H1 (cell line): Measurements from ENCODE around the gene CTRL. TPM values are rescaled to one million over a fixed set of nuclear protein-coding genes. Genes with fewer than 3 reads are reported as not detected.

Experiments
- CTCF ChIA-PET: fragments of 300-600 bp; sonication (Branson Sonifier 250); formaldehyde crosslinking; loops from one replicate; lab custom pipeline; 2021; ENCODE audit not compliant: partially characterized antibody; lab: Charles Lee
- POLR2A ChIA-PET: fragments of 300-600 bp; sonication (Branson Sonifier 250); formaldehyde crosslinking; loops from one replicate; lab custom pipeline; 2021; ENCODE audit warnings: inconsistent platforms; ENCODE audit not compliant: partially characterized antibody; lab: Charles Lee
- DNase-seq, 2 experiments: peaks; one replicate each; pipeline versions ENCODE4 v3.0.0 to v3.0.0-alpha.2; 2010 to 2022; ENCODE audit warnings: low spot score in 2 of 2, low read depth in 1 of 2, mixed read lengths in 1 of 2
- FAIRE-seq: peaks from 2 replicates; lab custom pipeline; 2011; peaks lifted over from hg19 to GRCh38; lab: Jason Lieb, UNC
- H2AFZ ChIP-seq: 2 replicates; pipeline ENCODE4 v1.8.1; 2012; ENCODE audit warnings: low read length, inconsistent platforms
- H2AK5ac ChIP-seq: 2 replicates; pipeline ENCODE4 v1.6.1; 2013; ENCODE audit warnings: low read depth, low read length
- H2BK120ac ChIP-seq: replicated peaks from 2 replicates; pipeline ENCODE3; 2013; ENCODE audit warnings: low read depth, low read length, inconsistent platforms
- H2BK12ac ChIP-seq: 2 replicates; pipeline ENCODE4 v1.6.1; 2013; ENCODE audit warnings: low read depth, low read length
- H2BK15ac ChIP-seq: 2 replicates; pipeline ENCODE4 v1.6.1; 2013; ENCODE audit warnings: low read length
- H2BK20ac ChIP-seq: 2 replicates; pipeline ENCODE4 v1.6.1; 2013; ENCODE audit warnings: low read length
- H2BK5ac ChIP-seq: 2 replicates; pipeline ENCODE4 v1.6.1; 2013; ENCODE audit warnings: low read depth, low read length
- H3K14ac ChIP-seq: 2 replicates; pipeline ENCODE4 v1.6.1; 2013; ENCODE audit warnings: inconsistent platforms; ENCODE audit not compliant: insufficient read length
- H3K18ac ChIP-seq: 2 replicates; pipeline ENCODE4 v1.6.1; 2013; ENCODE audit warnings: low read length; ENCODE audit errors: extremely low read depth
- H3K23ac ChIP-seq: 2 replicates; pipeline ENCODE4 v1.6.1; 2013; ENCODE audit warnings: inconsistent platforms; ENCODE audit not compliant: insufficient read length
- H3K23me2 ChIP-seq: 2 replicates; pipeline ENCODE4 v1.6.1; 2013; ENCODE audit warnings: low read depth, low read length
- H3K27ac ChIP-seq: 2 replicates; pipeline ENCODE4 v1.6.1; 2011; ENCODE audit warnings: low read depth, low read length, inconsistent platforms
- H3K27me3 ChIP-seq, 4 experiments: replicated peaks in 1 of 4; 1 replicate in 1 of 4; 2 replicates in 3 of 4; pipeline versions ENCODE4 v1.6.1 to v1.8.1; 2011 to 2013; ENCODE audit warnings: low read length in 3 of 4, mild to moderate bottlenecking in 3 of 4, inconsistent platforms in 2 of 4, mixed read lengths in 2 of 4, moderate library complexity in 1 of 4; ENCODE audit not compliant: control insufficient read depth in 3 of 4, insufficient read depth in 3 of 4; ENCODE audit errors: extremely low read depth in 1 of 4
- H3K36me3 ChIP-seq, 4 experiments: 2 replicates each; pipeline versions ENCODE4 v1.6.1 to v1.8.1; 2011 to 2013; ENCODE audit warnings: mild to moderate bottlenecking in 4 of 4, low read length in 3 of 4, moderate library complexity in 2 of 4, control low read depth in 1 of 4, inconsistent platforms in 1 of 4; ENCODE audit not compliant: insufficient read depth in 4 of 4, control insufficient read depth in 2 of 4
- H3K4ac ChIP-seq: replicated peaks from 2 replicates; pipeline ENCODE3; 2013; ENCODE audit warnings: low read length, low read depth, mixed read lengths, inconsistent platforms; ENCODE audit not compliant: insufficient read length
- H3K4me1 ChIP-seq, 4 experiments: replicated peaks in 1 of 4; 1 replicate in 1 of 4; 2 replicates in 3 of 4; pipeline versions ENCODE4 v1.6.1 to v1.8.1; 2011 to 2013; ENCODE audit warnings: low read length in 3 of 4, inconsistent platforms in 2 of 4, mixed read lengths in 1 of 4; ENCODE audit not compliant: insufficient read depth in 4 of 4, control insufficient read depth in 3 of 4
- H3K4me2 ChIP-seq, 2 experiments: 2 replicates each; pipeline versions ENCODE4 v1.6.1 to v1.8.1; 2011 to 2013; ENCODE audit warnings: low read depth in 2 of 2, low read length in 2 of 2, control low read depth in 1 of 2, inconsistent platforms in 1 of 2, mild to moderate bottlenecking in 1 of 2; ENCODE audit not compliant: insufficient read depth in 1 of 2
- H3K4me3 ChIP-seq, 4 experiments: fragments of 200-600, 300-600 bp in 1 of 4; sonication (generic), shearing (Covaris generic), sonication (Bioruptor Twin) in 1 of 4; 2 replicates each; pipeline versions ENCODE4 v1.5.1 to v1.8.1; 2011 to 2016; ENCODE audit warnings: low read length in 4 of 4, low read depth in 3 of 4, control low read depth in 2 of 4, inconsistent platforms in 2 of 4, mild to moderate bottlenecking in 2 of 4, mixed read lengths in 1 of 4, moderate library complexity in 1 of 4; ENCODE audit not compliant: insufficient read depth in 2 of 4; ENCODE audit errors: extremely low read depth in 1 of 4
- H3K56ac ChIP-seq: replicated peaks from 2 replicates; pipeline ENCODE3; 2013; ENCODE audit warnings: low read depth, mild to moderate bottlenecking, mixed read lengths, low read length, inconsistent platforms; ENCODE audit not compliant: insufficient read length
- H3K79me1 ChIP-seq: 2 replicates; pipeline ENCODE4 v1.6.1; 2013; ENCODE audit warnings: low read depth, low read length, control low read depth
- H3K79me2 ChIP-seq, 2 experiments: 2 replicates each; pipeline versions ENCODE4 v1.6.1 to v1.8.1; 2012 to 2013; ENCODE audit warnings: low read length in 2 of 2, mild to moderate bottlenecking in 2 of 2, inconsistent platforms in 1 of 2; ENCODE audit not compliant: insufficient read depth in 2 of 2, control insufficient read depth in 1 of 2
- H3K9ac ChIP-seq, 4 experiments: replicated peaks in 1 of 4; 1 replicate in 1 of 4; 2 replicates in 3 of 4; pipeline versions ENCODE4 v1.6.1 to v1.8.1; 2011 to 2013; ENCODE audit warnings: low read depth in 3 of 4, low read length in 3 of 4, control low read depth in 2 of 4, mild to moderate bottlenecking in 2 of 4, moderate library complexity in 2 of 4, inconsistent platforms in 1 of 4; ENCODE audit errors: extremely low read depth in 1 of 4
- H3K9me3 ChIP-seq, 2 experiments: 2 replicates each; pipeline versions ENCODE4 v1.6.1 to v1.8.1; 2012 to 2013; ENCODE audit warnings: mild to moderate bottlenecking in 2 of 2, moderate library complexity in 2 of 2, control low read depth in 1 of 2, inconsistent platforms in 1 of 2, low read depth in 1 of 2, low read length in 1 of 2, mixed read lengths in 1 of 2; ENCODE audit not compliant: insufficient read depth in 2 of 2
- H4K20me1 ChIP-seq, 2 experiments: replicated peaks in 1 of 2; 2 replicates each; pipeline versions ENCODE3 to v1.8.1; 2011 to 2013; ENCODE audit warnings: inconsistent platforms in 2 of 2, low read length in 2 of 2, mild to moderate bottlenecking in 1 of 2; ENCODE audit not compliant: insufficient read depth in 2 of 2, control insufficient read depth in 1 of 2
- H4K5ac ChIP-seq: 2 replicates; pipeline ENCODE4 v1.6.1; 2013; ENCODE audit warnings: low read length, low read depth, mixed read lengths, inconsistent platforms; ENCODE audit not compliant: insufficient read length
- H4K8ac ChIP-seq: 2 replicates; pipeline ENCODE4 v1.8.0; 2013; ENCODE audit warnings: mild to moderate bottlenecking, moderate library complexity, low read length, inconsistent platforms; ENCODE audit not compliant: insufficient read depth; ENCODE audit errors: extremely low read depth
- H4K91ac ChIP-seq: replicated peaks from 2 replicates; pipeline ENCODE3; 2013; ENCODE audit warnings: low read length, mixed read lengths, inconsistent platforms; ENCODE audit not compliant: insufficient read length
- KDM1A ChIP-seq: fragments of 200-600, 300-600 bp; sonication (generic); IDR thresholded peaks from 2 replicates; pipeline ENCODE4 v1.7.1; 2016; ENCODE audit warnings: mild to moderate bottlenecking, low read length, borderline replicate concordance
- POLR2A ChIP-seq, 2 experiments: IDR thresholded peaks; 1 replicate in 1 of 2; 2 replicates in 1 of 2; pipeline ENCODE4 v1.6.1; 2011; ENCODE audit warnings: low read depth in 2 of 2, low read length in 2 of 2, mild to moderate bottlenecking in 2 of 2; ENCODE audit errors: control extremely low read depth in 1 of 2
- WGBS, 2 experiments: shearing (Covaris generic) in 1 of 2; methylation state at CpG; one replicate each; pipeline versions ENCODE4 v1.1.6 to v1.1.7; 2013 to 2015; ENCODE audit warnings: low lambda C conversion rate in 2 of 2, mixed read lengths in 2 of 2, inconsistent platforms in 1 of 2, low coverage in 1 of 2, missing lambda C conversion rate in 1 of 2; ENCODE audit not compliant: insufficient replicate concordance in 2 of 2, insufficient coverage in 1 of 2, insufficient read length in 1 of 2; ENCODE audit errors: extremely low coverage in 1 of 2, missing lambda C conversion rate in 1 of 2; 5-methylcytosine and 5-hydroxymethylcytosine counted together
- polyA plus RNA-seq, 7 experiments: library from polyadenylated mRNA; depleted of rRNA in 3 of 7; stranded (reverse) in 5 of 7; unstranded in 2 of 7; fragments of >200 nt in 5 of 7; fragments of 200-250 nt in 2 of 7; gene quantifications; 1 replicate in 5 of 7; 2 replicates in 1 of 7; 4 replicates in 1 of 7; pipeline versions ENCODE4 v1.2.1 to v1.2.3, GENCODE V29; 2011 to 2013; ENCODE audit warnings: missing spikeins in 2 of 7, mixed read lengths in 2 of 7
- total RNA-seq: library from RNA; stranded (reverse); fragmentation: NEBNext Ultra II Directional; extraction: Animal tissue kit (Norgen Biotek cat#: 25700); gene quantifications from 2 replicates; pipeline ENCODE4 v1.2.1, GENCODE V29; 2021

Gene CTRL
- total and polyA plus RNA-seq, 2 of the 8 experiments (the other 6 are each of a cell fraction or from before 2014, with no cell fraction given) = 1.7 to 4.2 TPM

- no peaks in the 10 kb centered on the region for H3K9me3 ChIP-seq
- H3K23me2 ChIP-seq = peaks cover 18% of the 10 kb centered on the region
- peaks cover 0 to 15% (median 8%) of the 10 kb centered on the region in 4 experiments; a peak in 5 of 7 replicates for H3K4me1 ChIP-seq
- H3K36me3 ChIP-seq = no peaks in the 10 kb centered on the region
- 0 out of 4 replicates have a peak, but pooled peaks cover 0 to 3% of the 10 kb centered on the region in 2 experiments for H3K79me2 ChIP-seq
- peaks cover 1 to 11% of the 10 kb centered on the region in 2 experiments for H4K20me1 ChIP-seq
- H3K56ac ChIP-seq = peak overlapping the region; percentile 54
- peaks cover 4% of the 10 kb centered on the region; the same call in 1 of the 2 replicates for H3K79me1 ChIP-seq
- H3K4me3 ChIP-seq = peak overlapping the region; percentile 69 to 98 (median 92); a peak in 7 of 8 replicates
- no peak overlapping the region for H4K5ac ChIP-seq
- H2AK5ac ChIP-seq = no peak overlapping the region
- POLR2A ChIA-PET = interaction anchor here (0.6 to 4.2 kb wide), 27 partner anchors 8 to 286 kb away, joined by 3 to 47 read pairs (median 5); partner anchors contain the start of genes CENPT, EDC4, LCAT and NRN1L
- no peak overlapping the region for H2AFZ ChIP-seq
- no peak overlapping the region for H3K23ac ChIP-seq
- no peaks in the 10 kb centered on the region for H3K27me3 ChIP-seq
- H3K14ac ChIP-seq = no peak overlapping the region
- CTCF ChIA-PET = interaction anchor here (0.7 to 27.1 kb wide), 25 partner anchors 8 to 413 kb away, joined by 3 to 623 read pairs (median 4); partner anchors contain the start of genes C16orf86, EDC4, ENKD1 and LCAT
- no peak overlapping the region for H3K27ac ChIP-seq
- H4K8ac ChIP-seq = peak overlapping the region; percentile 81
- peak overlapping the region in 3 of 4 experiments; percentile 67 to 78 (median 77); a peak in 4 of 7 replicates for H3K9ac ChIP-seq
- H2BK120ac ChIP-seq = no peak overlapping the region
- TF ChIP-seq KDM1A (no peak), POLR2A (IDR thresholded peaks at IDR 0.05; ENCODE audit: control extremely low read depth in 1 of 2, low read depth in 2 of 2, low read length in 2 of 2) (peak in 1 of 2 experiments; percentile 47; a peak in 1 of 3 replicates)
- no peak overlapping the region for H3K4ac ChIP-seq
- peak overlapping the region; percentile 92 for H4K91ac ChIP-seq
- no peak overlapping the region for H2BK15ac ChIP-seq
- 70% methylated on average over 13 of the region's 13 CpGs; no CpG with 5 or more reads in 1 of the 2 experiments for whole genome bisulfite sequencing, 2 experiments
- FAIRE-seq (no peak), DNase-seq (no peak)
- 0 out of 2 replicates have a peak overlapping the region, but pooled peaks have one; percentile 20 for H2BK12ac ChIP-seq
- no peak overlapping the region for H2BK5ac ChIP-seq
- peak overlapping the region; percentile 96 for H3K4me2 ChIP-seq
- no peak overlapping the region for H3K18ac ChIP-seq
- H2BK20ac ChIP-seq = no peak overlapping the region
Observed at GRCh38 chr16:67934306-67935100, 2.8 kb upstream of the CTRL start.
